ENCODE results near the gene TLE5.
"Not testable (repeated sequence)": the region's sequence is repeated elsewhere in the genome, so short reads cannot be mapped to it uniquely, and the experiment has no call there.

The TLE5 gene

DNA sequence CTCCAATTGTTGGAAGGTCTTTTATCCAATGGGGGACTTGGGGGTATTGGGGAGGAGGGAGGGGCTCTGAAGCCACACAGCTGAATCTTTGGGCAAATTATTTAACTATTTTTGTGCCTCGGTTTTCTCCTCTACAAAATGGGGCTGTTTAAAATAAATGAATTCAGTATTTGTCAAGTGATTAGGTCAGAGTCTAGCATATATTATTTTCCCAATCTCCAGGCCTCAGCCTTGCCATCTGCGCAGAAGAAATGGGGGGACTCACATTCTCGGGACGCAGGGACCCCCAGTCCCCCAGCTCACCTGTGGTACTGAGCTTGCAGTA lies 1.5 kb downstream of the TLE5 start:
- no peak for DNase-seq

DNA sequence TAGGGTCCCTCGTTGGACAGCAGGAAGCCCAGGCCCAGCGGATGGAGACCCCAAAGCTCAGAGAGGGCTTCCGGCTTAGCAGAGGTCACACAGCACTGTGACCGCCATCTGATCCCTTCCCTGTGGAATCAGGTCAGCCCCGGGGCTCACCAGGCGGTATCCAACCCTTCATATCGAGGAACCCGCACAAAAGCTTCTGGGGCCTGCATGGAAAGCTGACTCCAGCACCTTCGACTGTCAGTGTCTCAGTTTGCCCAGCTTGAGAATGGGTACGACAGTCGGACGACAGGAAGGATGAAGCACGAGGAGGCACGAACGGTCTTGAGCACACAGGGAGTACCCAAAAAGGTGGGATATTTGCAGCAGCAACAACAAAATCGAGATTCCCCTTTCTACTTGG lies 2.6 kb downstream of the TLE5 start:
- DNase-seq = no peak

DNA sequence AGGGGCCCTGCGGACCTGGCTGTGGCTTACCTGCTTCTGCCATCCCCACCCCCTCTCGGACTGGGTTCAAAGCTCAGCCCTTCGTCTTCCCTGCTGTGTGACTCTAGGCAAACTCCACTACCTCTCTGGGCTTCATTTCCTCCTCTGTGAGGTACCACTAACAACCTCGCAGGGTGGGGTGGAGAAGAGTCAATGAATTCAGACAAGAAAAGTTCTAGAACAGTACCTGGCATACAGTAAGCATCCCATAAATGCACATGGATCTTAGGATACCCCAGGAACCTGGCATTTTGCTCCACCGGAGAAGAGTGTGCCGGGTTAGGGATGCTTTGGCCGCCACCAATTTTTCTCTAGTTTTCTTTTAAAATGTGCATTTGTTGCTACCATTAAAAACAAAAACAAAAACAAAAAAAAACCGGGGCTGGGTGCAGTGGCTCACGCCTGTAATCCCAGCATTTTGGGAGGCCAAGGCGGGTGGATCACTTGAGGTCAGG lies 3.4 kb downstream of the TLE5 start:
- no peak for DNase-seq

DNA sequence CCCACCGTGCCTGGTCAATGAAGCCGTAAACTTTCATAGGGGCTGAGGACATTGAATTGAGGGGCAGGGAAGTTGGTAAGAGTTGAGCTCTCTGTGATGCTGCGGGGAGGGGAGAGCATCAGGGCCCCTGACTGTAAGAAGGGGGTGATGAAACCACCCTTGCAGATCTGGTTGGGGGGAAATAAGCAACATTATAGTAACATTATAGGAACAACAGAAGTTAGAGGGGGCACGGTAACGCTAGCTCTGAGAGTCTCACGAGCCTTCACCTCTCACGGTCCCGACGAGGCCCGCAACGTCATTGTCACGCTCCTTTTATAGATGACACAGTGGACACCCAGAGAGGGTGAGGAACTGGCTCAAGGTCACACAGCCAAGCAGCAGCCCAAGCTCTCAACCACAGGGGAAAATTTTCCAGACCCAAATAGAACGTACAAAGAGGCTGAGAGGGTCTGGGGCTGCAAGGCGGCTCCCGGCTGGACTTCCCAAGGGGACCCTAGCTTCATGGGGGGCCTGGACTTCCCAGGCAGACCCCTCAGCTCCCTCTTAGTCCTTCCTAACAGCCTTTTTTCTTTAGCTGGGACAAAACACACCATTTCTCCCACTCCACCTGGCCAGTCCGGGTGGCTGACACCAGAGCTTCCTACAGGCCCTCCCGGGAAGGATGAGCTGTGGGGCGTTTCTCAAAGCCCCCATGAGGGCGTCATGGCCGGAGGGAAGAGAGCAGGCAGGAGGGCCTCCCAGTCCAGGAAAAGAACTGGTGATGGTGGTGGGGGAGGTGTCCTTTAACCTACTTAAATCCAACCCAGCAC lies 4.1 kb downstream of the TLE5 start:
- no peak for DNase-seq

DNA sequence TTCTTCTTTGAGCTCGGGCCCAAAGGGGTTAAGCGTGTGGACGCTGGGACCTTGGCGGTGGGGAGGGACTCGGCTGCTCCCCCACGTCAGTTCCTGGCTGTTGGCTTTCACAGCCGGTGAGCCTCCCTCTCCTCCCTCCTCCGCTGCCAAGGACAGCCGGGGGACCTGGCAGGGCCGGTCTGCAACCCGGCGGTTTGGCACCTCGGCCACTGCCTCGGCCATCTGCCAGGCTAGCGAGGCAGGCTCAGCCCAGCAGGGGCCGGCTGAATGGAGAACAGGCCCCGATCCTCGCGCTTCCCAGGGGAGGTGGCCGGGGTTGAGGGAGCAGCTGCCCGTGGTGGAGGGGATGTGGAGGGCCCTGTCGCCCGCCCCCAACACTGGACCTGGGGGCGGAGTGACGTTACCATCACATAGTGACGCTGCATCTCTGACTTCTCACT lies 5.0 kb downstream of the TLE5 start:
- DNase-seq = peak; percentile 56

DNA sequence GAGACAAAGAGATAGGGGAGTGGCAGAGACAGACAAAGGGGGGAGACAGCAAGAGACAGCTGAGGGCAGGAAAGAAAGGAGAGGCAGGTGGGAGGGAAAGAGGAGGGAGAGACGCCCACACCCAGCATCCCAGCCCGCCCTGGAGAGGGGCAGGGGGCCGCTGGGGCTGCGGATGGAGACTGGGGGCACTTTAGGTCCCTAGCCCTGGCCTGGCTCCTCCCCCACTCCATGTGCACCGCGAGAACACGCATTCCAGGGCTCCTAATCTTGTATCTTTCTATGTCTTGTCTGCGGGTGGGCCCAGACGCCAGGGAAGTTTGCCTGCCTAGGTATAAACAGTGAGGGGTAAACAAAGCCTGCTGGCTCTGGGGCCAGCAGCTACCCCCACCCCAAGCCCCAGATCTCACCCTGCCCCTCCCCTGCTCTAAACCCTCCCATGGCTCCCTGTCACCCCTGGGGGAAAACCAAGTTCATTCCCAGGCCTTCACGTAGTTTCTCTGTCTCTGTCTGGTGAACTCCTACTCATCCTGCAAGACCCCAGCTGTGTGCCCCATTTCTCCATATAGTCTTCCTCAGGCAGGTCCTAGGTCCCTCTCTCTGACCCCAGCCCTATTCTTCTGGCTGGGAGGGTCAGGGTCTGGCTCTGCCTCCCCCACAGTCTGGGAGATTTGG lies 5.7 kb downstream of the TLE5 start:
- DNase-seq = peak; percentile 60

DNA sequence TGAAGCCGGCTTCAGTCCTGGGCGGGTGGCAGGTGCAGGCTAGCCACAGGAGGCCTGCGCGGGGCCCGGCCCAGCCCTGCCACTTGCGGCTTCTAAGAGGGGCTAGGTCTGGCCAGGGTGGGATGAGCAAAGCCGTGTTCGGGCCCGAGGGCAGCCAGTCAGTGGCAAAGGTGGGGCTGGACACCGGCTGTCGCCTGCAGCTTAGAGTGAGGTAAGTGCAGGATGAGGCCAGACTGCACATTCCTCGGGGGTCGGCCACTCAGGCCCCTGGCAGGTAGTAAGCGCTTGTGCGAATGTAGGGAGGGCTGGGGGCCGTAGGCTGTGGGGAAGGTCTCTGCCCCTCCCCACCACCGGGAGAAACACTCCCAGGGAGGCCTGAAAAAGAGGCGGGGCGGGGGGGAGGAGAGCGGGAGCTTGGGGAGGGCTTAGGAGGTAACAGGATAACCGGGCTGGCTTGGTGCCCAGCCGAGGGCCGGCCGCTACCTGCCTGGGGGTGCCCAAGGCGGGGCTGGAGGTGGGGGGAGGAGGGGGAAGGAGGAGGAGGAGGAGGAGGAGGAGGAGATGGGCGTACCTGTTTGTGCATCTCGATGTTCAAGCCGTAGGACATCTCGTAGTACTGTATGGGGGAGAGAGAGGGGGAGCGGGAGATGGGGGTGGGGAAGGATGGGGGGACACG lies 6.4 kb downstream of the TLE5 start:
- DNase-seq = peak; percentile 79

DNA sequence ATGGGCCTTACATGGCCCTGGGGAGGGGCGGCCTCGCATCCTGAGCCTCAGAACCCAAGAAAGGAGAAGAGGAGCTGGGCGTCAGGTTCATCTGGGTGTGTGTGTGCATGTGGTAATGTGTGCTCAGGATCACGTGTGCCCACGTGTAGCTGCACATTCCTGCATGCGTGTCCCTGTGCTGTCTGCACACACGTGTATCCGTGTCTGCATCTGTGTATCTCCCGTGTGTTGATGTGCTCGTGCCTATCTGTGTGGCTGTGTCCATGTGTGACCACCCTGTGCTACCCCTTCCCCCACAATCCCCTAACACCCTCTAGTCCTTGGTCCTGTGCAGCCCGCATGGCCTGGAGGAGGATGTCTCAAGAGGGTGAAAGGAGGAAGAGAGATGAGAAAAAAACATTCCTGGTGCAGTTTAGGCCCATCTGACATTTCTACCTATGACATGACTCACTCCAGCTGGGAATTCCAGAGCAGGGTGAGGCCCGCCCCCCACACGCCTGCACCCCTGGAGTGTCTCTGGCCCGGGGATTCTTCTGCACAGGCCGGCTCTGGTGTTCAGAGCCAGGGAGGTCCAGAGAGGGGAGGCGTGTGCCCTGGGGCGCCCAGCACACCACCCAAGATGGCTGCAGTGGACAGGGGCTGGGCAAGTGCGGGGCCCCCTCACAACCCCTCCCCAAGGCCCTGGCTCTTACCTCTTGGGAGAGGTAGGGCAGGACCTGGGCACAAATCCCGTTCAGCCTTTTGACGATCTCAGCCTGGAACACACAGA lies 7.1 kb downstream of the TLE5 start:
- no peak for DNase-seq

DNA sequence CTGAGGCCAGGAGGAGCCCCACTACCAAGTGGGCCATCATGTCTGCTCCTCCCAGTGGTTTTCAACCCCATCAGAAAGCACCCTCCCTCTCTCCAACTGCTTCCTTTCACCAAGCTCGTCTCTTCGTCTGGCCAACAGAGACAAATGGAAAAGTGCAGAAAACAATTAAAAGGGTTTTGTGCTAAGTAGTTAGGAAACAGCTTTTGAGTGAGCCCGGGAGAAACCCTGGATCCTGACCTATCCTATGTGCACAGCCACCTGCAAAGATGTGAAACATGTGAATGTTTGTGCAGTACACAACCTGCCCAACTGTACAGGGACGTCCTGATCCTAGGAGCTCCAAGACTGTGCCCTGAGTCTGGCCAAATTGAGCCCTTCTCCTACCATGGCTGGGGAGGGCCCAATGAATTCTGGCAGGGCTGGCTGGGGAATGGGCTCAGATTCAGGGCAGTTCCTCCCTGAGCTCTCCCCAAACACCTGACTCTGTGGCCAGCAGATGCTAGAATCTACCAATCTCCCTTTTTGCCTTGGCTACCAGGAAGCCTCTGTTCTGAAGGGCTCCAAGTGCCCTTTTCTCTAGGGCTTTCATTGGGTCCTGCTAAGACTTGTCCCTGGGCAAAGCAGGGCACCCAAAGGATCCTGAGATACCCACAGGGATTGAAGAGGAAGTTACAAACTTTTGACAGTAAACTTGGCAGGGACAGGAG lies 7.9 kb downstream of the TLE5 start:
- DNase-seq = no peak

DNA sequence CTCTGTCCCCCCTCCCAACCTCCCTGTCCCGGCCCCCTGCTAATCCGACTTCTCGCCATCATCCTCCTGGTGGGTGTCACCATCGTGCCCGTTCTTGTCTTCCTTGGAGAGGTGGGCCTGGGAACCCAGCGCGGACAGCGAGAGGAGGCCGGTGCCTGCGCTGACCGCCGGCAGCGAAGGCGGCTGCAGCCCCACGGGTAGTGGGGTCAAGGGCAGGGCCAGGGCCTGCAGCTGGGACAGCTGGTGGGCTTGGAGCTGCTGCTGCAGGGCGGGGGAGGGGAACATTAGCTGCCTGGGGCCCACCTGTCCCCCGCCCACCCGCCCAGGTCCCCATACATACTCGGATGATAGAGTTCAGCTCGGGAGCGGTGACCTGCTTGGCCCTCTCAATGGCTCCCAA lies 8.5 kb downstream of the TLE5 start:
- no peak for DNase-seq

DNA sequence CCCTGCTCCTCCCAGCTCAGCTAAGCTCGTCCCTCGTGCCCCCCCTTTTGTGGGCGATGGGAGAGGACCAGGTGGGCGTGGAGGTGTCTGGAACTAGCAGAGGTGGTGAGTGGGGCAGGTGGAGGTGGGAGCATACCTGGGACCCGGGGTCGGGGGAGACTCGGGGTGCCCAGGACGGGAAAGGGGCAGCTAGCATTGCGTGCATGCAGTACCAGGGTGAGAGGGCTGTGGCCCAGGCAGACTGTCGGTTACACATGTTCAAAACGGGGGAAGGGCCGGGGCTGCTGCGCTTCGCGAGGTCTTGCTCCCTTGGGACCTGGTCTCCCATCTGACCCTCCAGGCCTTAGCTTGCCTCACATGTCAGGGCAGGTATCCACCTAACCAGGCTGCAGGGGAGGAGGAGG lies 9.1 kb downstream of the TLE5 start:
- DNase-seq = no peak

DNA sequence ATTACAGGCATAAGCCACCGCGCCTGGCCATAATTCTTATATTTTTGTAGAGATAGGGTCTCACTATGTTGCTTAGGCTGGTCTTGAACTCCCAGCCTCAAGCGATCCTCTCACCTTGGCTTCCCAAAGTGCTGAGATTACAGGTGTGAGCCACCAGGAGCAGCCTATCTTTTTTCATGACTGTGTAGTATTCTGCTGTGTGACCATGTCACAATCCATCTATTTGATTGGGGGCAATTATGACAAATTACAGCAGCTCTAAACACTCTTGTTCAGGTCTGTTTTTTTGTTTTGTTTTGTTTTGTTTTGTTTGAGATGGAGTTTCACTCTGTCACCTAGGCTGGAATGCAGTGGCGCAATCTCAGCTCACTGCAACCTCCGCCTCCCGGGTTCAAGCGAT lies 12.3 kb downstream of the TLE5 start:
- not testable (repeated sequence) for DNase-seq

DNA sequence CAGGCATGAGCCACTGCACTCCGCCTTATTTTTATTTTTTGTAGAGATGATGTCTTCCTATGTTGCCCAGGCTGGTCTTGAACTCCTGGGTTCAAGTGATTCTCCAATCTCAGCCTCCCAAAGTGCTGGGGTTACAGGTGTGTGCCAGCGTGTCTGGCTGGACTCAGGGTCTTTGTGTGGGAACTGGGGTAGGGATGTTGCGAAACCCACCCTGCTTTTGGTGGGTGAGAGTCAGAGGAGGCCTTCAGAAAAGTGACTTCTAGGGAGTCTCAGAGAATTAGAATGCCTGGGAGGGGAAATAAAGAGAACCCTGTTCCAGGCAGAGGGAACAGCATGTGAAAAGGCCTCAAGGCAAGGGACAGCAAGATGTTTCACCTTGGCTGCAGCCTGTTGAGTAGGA lies 13.2 kb downstream of the TLE5 start:
- DNase-seq = no peak

DNA sequence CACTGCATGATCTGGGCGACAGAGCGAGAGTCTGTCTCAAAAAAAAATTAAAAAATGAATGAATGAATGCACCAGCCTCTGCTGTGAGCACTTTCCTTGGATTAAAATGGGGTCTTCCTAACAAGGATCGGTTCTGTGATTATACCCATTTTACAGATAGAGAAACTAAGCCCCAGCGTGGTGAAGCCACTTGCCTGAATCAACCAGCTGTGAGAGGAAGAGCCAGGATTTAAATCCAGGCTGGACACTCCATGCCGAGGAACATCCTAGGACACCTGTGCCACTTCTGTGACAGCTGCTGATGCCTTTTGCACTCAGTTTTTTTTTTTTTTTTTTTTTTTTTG lies 14.1 kb downstream of the TLE5 start:
- no peak for DNase-seq

DNA sequence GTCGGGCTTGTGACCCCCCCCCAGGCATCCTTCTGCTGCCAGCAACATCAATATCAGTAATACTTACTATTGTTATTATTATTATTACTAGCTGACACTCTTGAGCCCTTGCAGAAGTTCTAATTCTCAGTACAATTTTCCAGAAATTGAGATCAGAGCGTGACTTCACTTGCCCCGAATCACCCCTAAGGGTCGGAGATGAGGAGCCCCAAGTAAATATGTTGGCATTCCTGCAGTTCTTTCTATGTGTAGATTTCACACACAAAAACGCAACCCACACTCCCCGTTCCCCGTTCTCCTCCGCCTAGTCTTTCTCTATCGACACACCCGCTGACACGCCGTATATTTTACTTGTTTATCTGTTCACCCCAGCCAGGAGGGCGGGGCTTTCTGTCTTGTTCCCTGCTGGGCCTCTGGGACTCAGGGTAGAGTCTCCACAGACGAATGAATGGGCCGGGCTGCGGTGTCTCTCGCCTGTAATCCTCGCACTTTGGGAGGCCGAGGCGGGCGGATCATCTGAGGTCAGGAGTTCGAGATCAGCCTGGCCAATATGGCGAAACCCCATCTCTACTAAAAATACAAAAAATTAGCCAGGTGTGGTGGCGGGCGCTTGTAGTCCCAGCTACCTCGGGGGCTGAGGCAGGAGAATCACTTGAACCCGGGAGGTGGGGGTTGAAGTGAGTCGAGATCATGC lies 14.7 kb downstream of the TLE5 start:
- peak; percentile 90 for DNase-seq

DNA sequence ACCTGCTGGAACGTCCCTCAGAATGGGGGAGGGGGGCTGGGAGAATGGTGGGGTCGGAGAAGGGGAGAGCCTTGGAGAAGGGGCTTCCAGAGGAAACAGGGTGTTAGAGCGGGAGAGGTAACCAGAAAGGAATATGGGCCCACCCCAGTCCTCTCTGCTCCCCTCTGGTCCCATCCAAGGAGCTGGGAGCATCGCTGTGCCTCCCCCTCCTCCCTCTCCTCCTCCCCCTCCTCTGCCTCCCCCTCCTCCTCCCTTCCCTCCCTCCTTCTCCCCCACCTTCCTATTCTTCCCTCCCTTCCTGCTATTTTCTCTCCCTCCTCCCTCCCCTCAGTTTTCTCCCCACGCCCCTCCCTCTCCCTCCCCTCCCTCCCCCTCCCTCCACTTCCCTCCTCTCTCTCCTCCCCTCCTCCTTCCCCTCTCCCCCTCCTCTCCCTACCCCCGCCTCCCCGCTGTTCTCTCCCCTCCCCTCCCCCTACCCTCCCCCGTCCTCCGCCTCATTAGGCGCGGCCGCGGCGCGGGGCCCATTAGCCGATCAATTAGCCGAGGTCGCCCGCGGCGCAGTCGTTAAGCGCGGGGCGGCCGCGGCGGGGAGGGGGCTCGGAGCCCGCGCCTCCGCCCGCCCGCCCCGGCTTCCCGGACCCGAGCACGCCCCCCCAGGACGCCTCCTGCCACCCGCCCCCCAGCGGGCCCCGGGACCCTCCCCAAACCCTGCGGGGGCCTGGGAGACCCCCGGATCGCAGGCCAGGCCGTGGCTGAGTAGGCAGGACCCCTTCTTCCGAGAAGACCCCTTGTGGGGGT lies 15.4 kb downstream of the TLE5 start:
- DNase-seq = peak; percentile 59

DNA sequence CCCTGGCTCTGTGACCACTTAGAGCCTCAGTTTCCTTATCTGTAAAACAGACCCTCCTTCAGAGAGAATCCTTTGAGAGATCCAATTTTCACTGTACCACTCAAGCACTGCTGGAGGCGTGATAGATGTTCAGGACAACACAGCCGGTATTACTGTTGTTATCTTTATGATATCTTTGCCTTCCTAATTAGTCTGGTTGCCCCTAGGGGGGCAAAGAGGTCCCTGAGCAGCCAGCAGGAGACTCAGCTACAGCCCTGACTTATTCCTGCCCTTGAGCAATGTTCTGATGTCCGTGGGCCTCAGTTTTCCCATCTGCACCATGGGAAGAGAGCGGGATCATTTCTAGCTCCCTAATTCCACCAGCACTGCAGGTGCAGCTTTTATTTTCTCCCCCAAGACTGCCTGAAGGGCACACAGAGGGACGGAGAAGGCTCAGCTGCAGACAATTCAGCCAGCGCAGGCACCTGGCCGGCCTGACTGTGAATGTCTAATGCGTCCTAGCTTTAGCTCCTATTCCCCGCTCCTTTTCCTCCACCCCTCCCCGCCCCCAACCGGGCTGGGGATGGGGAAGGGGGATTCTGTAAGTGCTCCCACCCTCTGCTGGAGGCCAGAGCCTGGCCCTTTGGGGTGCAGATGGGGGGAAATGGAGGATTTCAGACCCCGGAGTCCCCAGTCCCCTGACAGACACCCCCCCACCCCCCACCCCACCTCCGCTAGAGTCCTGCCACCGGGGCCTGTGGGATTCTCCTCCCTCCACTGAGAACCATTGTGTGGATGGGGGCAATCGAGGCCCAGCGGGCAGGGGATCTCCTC lies 16.2 kb downstream of the TLE5 start:
- DNase-seq = no peak

DNA sequence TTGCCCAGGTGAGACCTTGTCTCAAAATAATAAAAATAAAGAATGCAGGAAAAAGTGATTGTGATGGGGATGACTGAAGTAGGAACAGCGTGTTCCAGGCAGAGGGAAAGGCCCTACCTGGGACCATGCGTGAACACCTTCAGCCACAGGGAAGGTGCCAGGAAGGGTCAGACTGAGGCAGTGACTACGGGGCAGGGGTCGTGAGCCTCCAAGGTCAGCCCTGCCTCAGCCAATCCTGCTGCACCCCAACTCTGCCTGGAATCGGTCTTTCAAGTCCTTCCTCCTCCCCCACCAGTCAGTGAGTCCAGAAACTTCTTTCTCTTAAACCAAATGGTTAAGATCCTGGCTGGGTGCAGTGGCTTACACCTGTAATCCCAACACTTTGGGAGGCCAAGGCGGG lies 17.1 kb downstream of the TLE5 start:
- DNase-seq = no peak

DNA sequence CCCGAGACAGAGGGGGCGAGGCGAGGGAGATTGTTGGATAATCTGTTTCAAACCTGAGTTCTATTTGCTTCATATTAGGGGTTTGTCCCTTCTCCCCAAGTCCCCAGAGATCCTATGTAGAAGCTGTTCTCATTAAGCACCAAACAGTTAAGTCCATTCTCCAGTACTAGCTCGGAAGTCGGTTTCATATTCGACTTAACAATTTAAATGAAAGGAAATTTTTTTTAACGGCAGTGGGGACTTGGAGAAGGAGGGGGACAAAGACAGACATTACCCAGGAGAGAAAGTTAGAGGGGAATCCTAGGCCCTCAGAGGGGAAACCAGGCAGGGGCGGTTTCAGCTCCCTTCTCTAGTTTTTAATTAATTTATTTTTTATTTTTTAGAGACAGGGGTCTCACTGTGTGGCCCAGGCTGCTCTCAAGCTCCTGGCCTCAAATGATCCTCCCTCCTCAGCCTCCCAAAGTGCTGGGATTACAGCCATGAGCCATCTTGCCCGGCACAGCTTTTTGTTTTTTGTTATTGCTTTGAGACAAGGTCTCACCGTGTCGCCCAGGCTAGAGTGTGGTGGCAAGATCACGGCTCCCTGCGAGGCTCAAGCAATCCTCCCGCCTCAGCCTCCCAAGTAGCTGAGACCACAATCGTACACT lies 19.6 kb downstream of the TLE5 start:
- peak; percentile 34 for DNase-seq

All from DMS153 (cell line).